HEK293 (cell line): ENCODE measurements around the gene DLG1.

ENCODE experiments used
- CTCF ChIA-PET: fragments of 350-600 bp; formaldehyde crosslinking; extraction: SDS; loops from one replicate; lab custom pipeline; 2021; ENCODE audit warnings: antibody characterized with exemption; lab: Yijun Ruan, JAX
- POLR2A ChIA-PET: fragments of 300-600 bp; formaldehyde crosslinking; extraction: SDS; loops from one replicate; lab custom pipeline; 2020; ENCODE audit warnings: antibody characterized with exemption, inconsistent platforms; lab: Yijun Ruan, JAX
- H3K27ac ChIP-seq: fragments of 200-500 bp; sonication (Bioruptor generic); 2 replicates; pipeline ENCODE4 v1.5.1; 2014; ENCODE audit warnings: low read depth, low read length, control low read depth, inconsistent platforms; ENCODE audit errors: extremely low read depth
- H3K36me3 ChIP-seq, 2 experiments: fragments of 200-500 bp in 1 of 2; sonication (Bioruptor generic) in 1 of 2; 1 replicate in 1 of 2; 2 replicates in 1 of 2; pipeline ENCODE4 v1.5.1; 2014 to 2017; ENCODE audit warnings: inconsistent platforms in 2 of 2, low read length in 2 of 2; ENCODE audit not compliant: control insufficient read depth in 2 of 2, insufficient read depth in 1 of 2
- H3K4me1 ChIP-seq: fragments of 200-500 bp; sonication (Bioruptor generic); 2 replicates; pipeline ENCODE4 v1.5.1; 2014; ENCODE audit warnings: mild to moderate bottlenecking, low read length, inconsistent platforms; ENCODE audit not compliant: control insufficient read depth, insufficient read depth
- H3K4me3 ChIP-seq: 2 replicates; pipeline ENCODE4 v1.5.1; 2011; ENCODE audit warnings: low read depth, mild to moderate bottlenecking, control low read depth, low read length, moderate library complexity
- H3K9me3 ChIP-seq: fragments of 200-500 bp; sonication (Bioruptor generic); 2 replicates; pipeline ENCODE4 v1.5.1; 2014; ENCODE audit warnings: low read depth, low read length, inconsistent platforms; ENCODE audit not compliant: control insufficient read depth, insufficient read depth
- GLI4 ChIP-seq: fragments of 450-650 bp; formaldehyde crosslinking; IDR thresholded peaks from 2 replicates; pipeline ENCODE4 v1.5.1; 2016; ENCODE audit warnings: missing biosample characterization, missing genetic modification characterization
- PRDM1 ChIP-seq: fragments of 450-650 bp; formaldehyde crosslinking; IDR thresholded peaks from 2 replicates; pipeline ENCODE4; 2016; ENCODE audit warnings: missing biosample characterization, missing genetic modification characterization
- ZBTB20 ChIP-seq: fragments of 450-650 bp; formaldehyde crosslinking; IDR thresholded peaks from 2 replicates; pipeline ENCODE4 v1.5.1; 2016; ENCODE audit warnings: missing biosample characterization, missing genetic modification characterization
- ZBTB48 ChIP-seq: fragments of 450-650 bp; formaldehyde crosslinking; IDR thresholded peaks from 2 replicates; pipeline ENCODE4 v1.5.1; 2016; ENCODE audit warnings: missing biosample characterization, missing genetic modification characterization
- ZBTB8A ChIP-seq: fragments of 450-650 bp; formaldehyde crosslinking; IDR thresholded peaks from 2 replicates; pipeline ENCODE4 v1.5.1; 2016; ENCODE audit warnings: missing biosample characterization, missing genetic modification characterization
- ZNF138 ChIP-seq: fragments of 450-650 bp; formaldehyde crosslinking; IDR thresholded peaks from 2 replicates; pipeline ENCODE4 v1.5.1; 2016; ENCODE audit warnings: missing biosample characterization, missing genetic modification characterization, borderline replicate concordance
- ZNF174 ChIP-seq: fragments of 450-650 bp; formaldehyde crosslinking; IDR thresholded peaks from 2 replicates; pipeline ENCODE4 v1.5.0; 2017; ENCODE audit warnings: missing biosample characterization, mild to moderate bottlenecking, missing genetic modification characterization
- ZNF2 ChIP-seq: fragments of 450-650 bp; formaldehyde crosslinking; IDR thresholded peaks from 2 replicates; pipeline ENCODE4 v1.5.1; 2016; ENCODE audit warnings: missing biosample characterization, missing genetic modification characterization
- ZNF341 ChIP-seq: fragments of 450-650 bp; formaldehyde crosslinking; IDR thresholded peaks from 2 replicates; pipeline ENCODE4; 2016; ENCODE audit warnings: low read depth, missing biosample characterization, missing genetic modification characterization
- ZNF37A ChIP-seq: fragments of 450-650 bp; IDR thresholded peaks from 2 replicates; pipeline ENCODE4 v1.5.1; 2018; ENCODE audit warnings: missing biosample characterization, missing genetic modification characterization
- ZNF391 ChIP-seq: fragments of 450-650 bp; formaldehyde crosslinking; IDR thresholded peaks from 2 replicates; pipeline ENCODE4 v1.5.1; 2016; ENCODE audit warnings: low read depth, missing biosample characterization, missing genetic modification characterization, borderline replicate concordance
- ZNF426 ChIP-seq: fragments of 450-650 bp; formaldehyde crosslinking; IDR thresholded peaks from 2 replicates; pipeline ENCODE4 v1.5.1; 2017; ENCODE audit warnings: missing biosample characterization, missing genetic modification characterization, mild to moderate bottlenecking, inconsistent platforms, moderate library complexity
- ZNF510 ChIP-seq: fragments of 450-650 bp; formaldehyde crosslinking; IDR thresholded peaks from 2 replicates; pipeline ENCODE4 v1.5.1; 2018; ENCODE audit warnings: mild to moderate bottlenecking, missing genetic modification characterization, missing biosample characterization; ENCODE audit not compliant: insufficient replicate concordance
- ZNF513 ChIP-seq: fragments of 450-650 bp; IDR thresholded peaks from 2 replicates; pipeline ENCODE4 v1.5.1; 2018; ENCODE audit warnings: missing biosample characterization, missing genetic modification characterization
- ZNF518A ChIP-seq: fragments of 450-650 bp; formaldehyde crosslinking; conservative IDR thresholded peaks from 2 replicates; pipeline ENCODE4 v1.5.1; 2016; ENCODE audit warnings: low read depth, missing biosample characterization, missing genetic modification characterization
- ZNF600 ChIP-seq: fragments of 450-650 bp; formaldehyde crosslinking; IDR thresholded peaks from 2 replicates; pipeline ENCODE4 v1.5.1; 2016; ENCODE audit warnings: missing biosample characterization, missing genetic modification characterization
- ZNF664 ChIP-seq: fragments of 450-650 bp; formaldehyde crosslinking; IDR thresholded peaks from 2 replicates; pipeline ENCODE4 v1.5.1; 2016; ENCODE audit warnings: missing biosample characterization, missing genetic modification characterization
- ZNF777 ChIP-seq: fragments of 450-650 bp; formaldehyde crosslinking; IDR thresholded peaks from 2 replicates; pipeline ENCODE4 v1.5.1; 2017; ENCODE audit warnings: missing biosample characterization, missing genetic modification characterization, borderline replicate concordance
- TF ChIP-seq, protein P1 (sequence below): fragments of 450-650 bp; formaldehyde crosslinking; IDR thresholded peaks from 2 replicates; pipeline ENCODE4 v1.5.1; 2016; ENCODE audit warnings: missing biosample characterization, missing genetic modification characterization
- TF ChIP-seq, protein P2 (sequence below): fragments of 450-650 bp; formaldehyde crosslinking; IDR thresholded peaks from 2 replicates; pipeline ENCODE4 v1.5.1; 2017; ENCODE audit warnings: missing biosample characterization, missing genetic modification characterization

Gene DLG1

GRCh38 chr3:197231321-197231720 is 67.1 kb downstream of the DLG1 start:
- no peaks in the 10 kb centered on the region for H3K9me3 ChIP-seq
- no peaks in the 10 kb centered on the region; the same call in 1 of the 2 replicates for H3K4me1 ChIP-seq
- no peak for TF ChIP-seq ZBTB20 (tag by site-specific recombination)
- TF ChIP-seq ZNF510 (tag by site-specific recombination), result no peak
- no peak for TF ChIP-seq ZNF600
- TF ChIP-seq, protein P1, sequence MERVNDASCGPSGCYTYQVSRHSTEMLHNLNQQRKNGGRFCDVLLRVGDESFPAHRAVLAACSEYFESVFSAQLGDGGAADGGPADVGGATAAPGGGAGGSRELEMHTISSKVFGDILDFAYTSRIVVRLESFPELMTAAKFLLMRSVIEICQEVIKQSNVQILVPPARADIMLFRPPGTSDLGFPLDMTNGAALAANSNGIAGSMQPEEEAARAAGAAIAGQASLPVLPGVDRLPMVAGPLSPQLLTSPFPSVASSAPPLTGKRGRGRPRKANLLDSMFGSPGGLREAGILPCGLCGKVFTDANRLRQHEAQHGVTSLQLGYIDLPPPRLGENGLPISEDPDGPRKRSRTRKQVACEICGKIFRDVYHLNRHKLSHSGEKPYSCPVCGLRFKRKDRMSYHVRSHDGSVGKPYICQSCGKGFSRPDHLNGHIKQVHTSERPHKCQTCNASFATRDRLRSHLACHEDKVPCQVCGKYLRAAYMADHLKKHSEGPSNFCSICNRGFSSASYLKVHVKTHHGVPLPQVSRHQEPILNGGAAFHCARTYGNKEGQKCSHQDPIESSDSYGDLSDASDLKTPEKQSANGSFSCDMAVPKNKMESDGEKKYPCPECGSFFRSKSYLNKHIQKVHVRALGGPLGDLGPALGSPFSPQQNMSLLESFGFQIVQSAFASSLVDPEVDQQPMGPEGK (tag by site-specific recombination), result no peak
- TF ChIP-seq ZNF174 (tag by site-specific recombination), result no peak
- TF ChIP-seq ZNF518A (tag by site-specific recombination), result no peak
- no peak for TF ChIP-seq ZNF341 (tag by site-specific recombination)
- no peak for TF ChIP-seq ZNF391
- TF ChIP-seq ZBTB8A, result no peak
- no peak for TF ChIP-seq GLI4
- no peak for TF ChIP-seq ZNF513 (tag by site-specific recombination)
- TF ChIP-seq ZBTB48 (tag by site-specific recombination), result no peak
- TF ChIP-seq ZNF138 (tag by site-specific recombination), result no peak
- TF ChIP-seq ZNF37A, result no peak
- TF ChIP-seq ZNF664, result no peak
- TF ChIP-seq PRDM1 (tag by site-specific recombination), result no peak
- TF ChIP-seq ZNF2, result no peak
- ChIA-PET CTCF (no interaction called here), POLR2A (no interaction called here)
- H3K36me3 ChIP-seq, result no peaks in the 10 kb centered on the region
- no peak overlapping the region for H3K4me3 ChIP-seq
- H3K27ac ChIP-seq, result no peak overlapping the region

DNA sequence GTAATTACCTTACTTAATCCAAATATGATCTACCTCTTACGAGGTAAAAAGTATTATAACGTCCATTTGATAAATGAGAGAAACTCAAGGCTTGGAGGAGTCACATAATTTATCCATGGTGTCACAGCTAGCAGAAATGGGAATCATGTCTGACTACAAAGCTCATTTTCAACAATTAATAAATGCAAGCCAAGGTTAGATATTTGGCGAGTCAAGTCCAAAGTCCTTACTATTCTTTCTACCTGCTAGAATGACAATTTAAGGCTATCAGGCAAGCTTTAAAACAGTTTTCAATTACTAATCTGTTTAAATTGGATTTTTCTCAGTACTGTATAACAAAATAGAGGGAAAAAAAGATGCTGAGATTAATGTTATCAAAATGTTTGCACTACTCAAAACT is 68.6 kb downstream of the DLG1 start:
- H3K9me3 ChIP-seq, result no peaks in the 10 kb centered on the region
- H3K4me3 ChIP-seq, result no peak overlapping the region
- ChIA-PET CTCF (interaction anchor here (0.8 kb wide), 1 partner anchor 67 kb away, joined by 3 read pairs; no protein-coding TSS in a partner anchor), POLR2A (no interaction called here)
- H3K27ac ChIP-seq, result no peak overlapping the region
- TF ChIP-seq, protein P2, sequence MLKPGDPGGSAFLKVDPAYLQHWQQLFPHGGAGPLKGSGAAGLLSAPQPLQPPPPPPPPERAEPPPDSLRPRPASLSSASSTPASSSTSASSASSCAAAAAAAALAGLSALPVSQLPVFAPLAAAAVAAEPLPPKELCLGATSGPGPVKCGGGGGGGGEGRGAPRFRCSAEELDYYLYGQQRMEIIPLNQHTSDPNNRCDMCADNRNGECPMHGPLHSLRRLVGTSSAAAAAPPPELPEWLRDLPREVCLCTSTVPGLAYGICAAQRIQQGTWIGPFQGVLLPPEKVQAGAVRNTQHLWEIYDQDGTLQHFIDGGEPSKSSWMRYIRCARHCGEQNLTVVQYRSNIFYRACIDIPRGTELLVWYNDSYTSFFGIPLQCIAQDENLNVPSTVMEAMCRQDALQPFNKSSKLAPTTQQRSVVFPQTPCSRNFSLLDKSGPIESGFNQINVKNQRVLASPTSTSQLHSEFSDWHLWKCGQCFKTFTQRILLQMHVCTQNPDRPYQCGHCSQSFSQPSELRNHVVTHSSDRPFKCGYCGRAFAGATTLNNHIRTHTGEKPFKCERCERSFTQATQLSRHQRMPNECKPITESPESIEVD (tag by site-specific recombination), result peak; percentile 16; the same call in 1 of the 2 replicates
- TF ChIP-seq ZNF426 (tag by site-specific recombination), result no peak
- no peak for TF ChIP-seq ZNF777 (tag by site-specific recombination)
- no peaks in the 10 kb centered on the region for H3K36me3 ChIP-seq
- no peaks in the 10 kb centered on the region; the same call in 1 of the 2 replicates for H3K4me1 ChIP-seq
